Stimulated activated CD8-positive, alpha-beta memory T cell treated with anti-CD3 and anti-CD28 coated beads, Interleukin-15, amount 100 ng/mL, for 1 hour (primary cell): ENCODE data around the gene ANKRD44.

Experiments used
- DNase-seq: peaks from one replicate; pipeline ENCODE4 v3.0.0-alpha.2; 2020; ENCODE audit warnings: low read depth

The ANKRD44 gene

GRCh38 chr2:197237291-197238042, 73.1 kb downstream of the ANKRD44 start:
- DNase-seq = no peak

- no peak for DNase-seq
Observed at GRCh38 chr2:197236816-197237215, 73.8 kb downstream of the ANKRD44 start.

GRCh38 chr2:197236159-197236558, 74.4 kb downstream of the ANKRD44 start:
- no peak for DNase-seq

- DNase-seq = no peak
Observed at GRCh38 chr2:197235711-197236110, 74.9 kb downstream of the ANKRD44 start.

- no peak for DNase-seq
Observed at GRCh38 chr2:197234671-197235191, 75.8 kb downstream of the ANKRD44 start.

GRCh38 chr2:197233473-197233872, 77.1 kb downstream of the ANKRD44 start:
- no peak for DNase-seq

- DNase-seq = no peak
Observed at GRCh38 chr2:197232010-197232409, 78.6 kb downstream of the ANKRD44 start.

GRCh38 chr2:197229509-197230443, 80.8 kb downstream of the ANKRD44 start:
- no peak for DNase-seq

- DNase-seq = no peak
Observed at GRCh38 chr2:197223451-197223850, 87.1 kb downstream of the ANKRD44 start.

GRCh38 chr2:197219636-197220035, 90.9 kb downstream of the ANKRD44 start:
- no peak for DNase-seq

GRCh38 chr2:197217541-197217940, 93.0 kb downstream of the ANKRD44 start:
- DNase-seq = no peak

- DNase-seq = no peak
Observed at GRCh38 chr2:197216361-197216979, 94.1 kb downstream of the ANKRD44 start.

- DNase-seq = no peak
Observed at GRCh38 chr2:197215748-197216360, 94.7 kb downstream of the ANKRD44 start.

- DNase-seq = no peak
Observed at GRCh38 chr2:197212344-197213262, 98.0 kb downstream of the ANKRD44 start.

GRCh38 chr2:197211881-197212342, 98.7 kb downstream of the ANKRD44 start:
- no peak for DNase-seq

- no peak for DNase-seq
Observed at GRCh38 chr2:197210430-197210829, 100.2 kb downstream of the ANKRD44 start.

- no peak for DNase-seq
Observed at GRCh38 chr2:197209742-197210408, 100.7 kb downstream of the ANKRD44 start.

GRCh38 chr2:197209246-197209645, 101.3 kb downstream of the ANKRD44 start:
- no peak for DNase-seq

GRCh38 chr2:197208841-197209240, 101.7 kb downstream of the ANKRD44 start:
- no peak for DNase-seq

- no peak for DNase-seq
Observed at GRCh38 chr2:197208024-197208423, 102.6 kb downstream of the ANKRD44 start.
